Panc1 (cell line): ENCODE results near the gene C3orf33.

Experiments
- CTCF ChIP-seq: fragments of 450-650 bp; IDR thresholded peaks from 2 replicates; pipeline ENCODE4 v1.5.1; 2017; ENCODE audit warnings: mild to moderate bottlenecking
- TCF7L2 ChIP-seq: IDR thresholded peaks from 2 replicates; pipeline ENCODE4 v1.6.1; 2011; ENCODE audit warnings: mild to moderate bottlenecking, low read depth, low read length, inconsistent platforms

GRCh38 chr3:155744626-155745324, 61.3 kb downstream of the C3orf33 start, which contains the start of gene PLCH1:
- TF ChIP-seq TCF7L2 (no peak), CTCF (no peak)
